OCI-M2 (cell line): ENCODE measurements around the gene MTAP.

Source experiments
- DNase-seq: peaks from one replicate; lab custom pipeline; 2025; ENCODE audit not compliant: unreplicated experiment; lab: John Stamatoyannopoulos, UW

The MTAP gene

DNA sequence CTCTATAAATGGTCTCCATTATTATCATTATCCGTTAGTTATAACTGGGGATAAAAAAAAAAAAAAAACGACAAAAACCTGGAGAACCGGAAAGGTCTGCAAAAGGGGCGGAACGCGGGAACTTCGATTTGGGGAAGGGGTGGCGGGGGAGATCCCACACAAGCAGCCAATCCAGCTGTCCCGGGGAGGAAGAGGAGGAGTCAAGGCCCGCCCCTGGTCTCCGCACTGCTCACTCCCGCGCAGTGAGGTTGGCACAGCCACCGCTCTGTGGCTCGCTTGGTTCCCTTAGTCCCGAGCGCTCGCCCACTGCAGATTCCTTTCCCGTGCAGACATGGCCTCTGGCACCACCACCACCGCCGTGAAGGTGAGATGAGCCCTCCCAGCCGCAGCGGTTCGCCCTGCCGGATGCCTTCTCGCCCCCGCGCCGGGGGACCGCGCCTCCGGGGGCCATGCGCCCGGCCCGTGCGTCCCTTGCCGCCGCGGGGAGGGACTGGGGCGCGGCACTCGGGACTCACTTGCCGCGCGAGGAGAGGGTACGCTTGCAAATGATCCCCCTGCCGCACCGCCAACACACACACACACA lies at the start of gene MTAP:
Gene MTAP (plus strand): TSS at position 219 of the 583 bp plus-strand sequence. CDS start 113 bp downstream, at position 332.
- peak; percentile 36 for DNase-seq

DNA sequence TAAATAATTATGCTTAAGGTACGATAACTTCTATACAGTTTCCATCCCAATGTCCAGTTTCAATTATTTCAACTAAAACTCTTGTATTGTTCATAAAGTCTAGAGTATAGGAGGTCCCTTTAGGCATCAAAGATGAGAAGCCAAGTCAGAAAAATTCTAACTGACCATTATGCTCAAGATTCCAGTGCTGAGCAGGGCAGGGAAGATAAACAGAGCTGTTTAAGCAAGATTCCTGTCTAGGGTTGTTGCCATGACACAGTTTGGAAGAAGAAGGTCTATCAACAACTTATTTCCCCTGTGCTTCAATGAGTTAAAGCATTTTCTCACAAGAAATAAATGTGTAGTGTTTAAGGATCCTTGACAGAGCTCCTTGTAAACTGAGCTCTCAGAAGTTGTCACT lies 48.9 kb upstream of the MTAP start:
- no peak for DNase-seq

DNA sequence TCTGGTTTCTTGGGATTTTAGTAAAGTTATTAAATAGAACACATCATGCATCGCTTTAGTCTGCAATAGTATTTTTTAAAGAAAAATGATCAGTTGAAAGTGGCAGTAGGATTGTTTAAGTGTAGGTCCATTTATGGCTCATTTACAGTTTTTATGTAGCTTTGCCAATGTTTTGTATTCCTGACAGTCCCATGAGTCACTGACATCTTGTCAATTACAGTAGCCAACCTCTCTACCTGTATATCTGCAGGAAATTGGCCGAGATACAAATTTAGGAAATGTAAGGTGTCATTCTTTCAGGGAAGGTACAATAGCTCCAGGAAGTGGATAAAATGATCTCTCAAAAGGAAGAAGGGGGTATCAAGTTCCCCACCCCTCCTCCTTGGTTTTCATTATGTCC lies 47.7 kb upstream of the MTAP start:
- DNase-seq: no peak

DNA sequence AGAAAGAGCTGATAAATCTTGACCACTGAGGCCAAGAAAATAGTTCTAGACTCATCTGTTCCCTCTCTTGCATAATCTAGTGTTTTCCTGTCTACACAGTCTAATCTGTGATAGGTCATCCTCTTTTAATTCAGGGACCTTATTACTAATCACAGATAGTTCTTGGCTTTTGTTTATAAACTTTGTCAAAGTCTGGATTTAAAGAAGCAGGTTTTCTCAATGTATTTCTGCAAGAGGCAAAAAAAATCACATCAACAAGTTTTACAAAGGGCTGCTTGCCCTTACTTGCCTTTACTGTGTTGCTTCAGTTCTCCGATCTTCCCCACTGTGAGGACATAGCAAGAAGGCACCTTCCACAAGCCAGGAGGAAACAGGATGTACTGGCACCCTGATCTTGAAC lies 43.9 kb upstream of the MTAP start:
- DNase-seq: no peak

DNA sequence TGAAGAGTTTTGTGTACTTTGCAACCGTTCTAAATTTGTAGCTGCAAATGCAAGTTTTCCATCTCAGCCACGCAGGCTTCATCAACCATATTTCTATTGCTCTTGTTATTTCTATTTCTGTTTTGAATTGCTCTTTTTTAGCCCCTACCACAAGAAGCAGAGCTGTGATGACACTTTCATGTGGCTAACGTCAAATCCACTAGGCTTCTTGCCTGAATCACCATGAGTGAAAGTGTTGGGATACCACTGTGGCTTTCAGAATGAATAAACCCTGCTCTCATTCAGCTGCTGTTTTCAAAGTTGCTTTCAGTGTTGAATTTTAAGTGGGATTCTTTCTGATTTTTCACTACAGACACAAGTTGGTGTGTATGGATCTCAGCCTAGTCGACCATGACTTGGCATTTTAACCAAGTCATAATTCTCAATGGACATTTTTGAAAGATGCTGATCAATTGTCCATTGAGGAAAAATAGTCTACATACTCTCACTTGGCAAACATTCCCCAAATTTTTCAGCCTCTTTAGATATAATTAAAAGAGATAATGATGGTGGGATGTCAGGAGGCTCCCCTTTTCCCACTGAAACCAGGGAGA lies 41.0 kb upstream of the MTAP start:
- DNase-seq: no peak

DNA sequence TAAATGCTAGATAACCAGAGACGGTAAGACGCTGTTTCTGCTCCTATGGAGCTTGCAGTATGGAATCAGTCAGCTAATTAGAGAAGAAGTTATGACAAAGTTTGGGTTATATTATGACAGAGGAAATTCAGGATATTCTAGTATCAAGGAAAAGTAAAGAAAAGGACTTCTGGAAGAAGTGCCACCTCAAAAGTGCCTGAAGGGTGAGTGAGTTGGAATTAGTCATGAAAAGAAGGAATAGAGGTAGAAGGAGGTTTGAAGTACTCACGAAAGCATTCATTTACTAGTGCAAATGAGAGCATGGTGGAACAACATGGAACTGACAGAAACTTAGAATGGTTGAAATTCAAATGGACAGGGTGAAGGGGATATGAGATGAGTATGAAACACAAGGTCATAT lies 40.4 kb upstream of the MTAP start:
- no peak for DNase-seq

DNA sequence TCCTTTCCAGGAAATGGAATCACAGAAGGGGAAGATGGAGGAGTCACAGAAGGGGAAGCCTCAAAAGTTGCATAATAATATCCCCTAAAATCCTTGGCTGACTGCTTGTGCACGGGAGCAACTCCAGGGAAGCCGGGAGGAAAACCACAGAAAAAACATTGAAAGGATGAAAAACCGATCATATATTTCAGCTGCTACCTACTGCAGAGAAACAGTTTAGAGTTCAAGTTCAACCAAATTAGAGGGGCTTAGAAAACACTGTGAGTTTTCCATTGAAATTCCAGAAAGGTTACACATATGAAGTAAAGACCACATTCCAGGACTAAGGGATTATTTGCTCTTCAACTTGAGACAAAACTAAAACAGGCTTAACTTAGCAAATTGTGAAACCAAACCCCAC lies 37.6 kb upstream of the MTAP start:
- no peak for DNase-seq

- DNase-seq: no peak
Measured at GRCh38 chr9:21766096-21766495, 36.3 kb upstream of the MTAP start.

- no peak for DNase-seq
Measured at GRCh38 chr9:21770871-21771560, 31.4 kb upstream of the MTAP start.

GRCh38 chr9:21777701-21778100 lies 24.7 kb upstream of the MTAP start:
- DNase-seq: no peak

DNA sequence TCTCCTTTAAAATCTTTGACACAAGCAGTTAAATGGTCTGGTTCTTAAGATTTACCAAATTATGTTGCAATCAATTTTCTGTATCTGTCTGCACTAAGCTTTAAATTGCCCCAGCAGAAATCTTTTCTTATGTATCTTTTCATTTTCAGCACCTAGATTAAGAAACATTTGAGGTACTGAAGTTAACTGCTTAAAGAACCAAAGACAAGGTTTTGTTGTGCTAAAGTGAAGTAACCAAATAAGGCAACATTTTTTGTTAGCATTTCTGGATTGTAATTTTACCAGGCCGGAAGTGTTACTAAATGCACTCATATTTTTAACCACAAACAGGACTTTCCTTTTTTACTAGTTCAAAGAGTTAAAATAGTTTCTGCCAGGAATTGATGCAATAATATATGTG lies 24.1 kb upstream of the MTAP start:
- DNase-seq: no peak

DNA sequence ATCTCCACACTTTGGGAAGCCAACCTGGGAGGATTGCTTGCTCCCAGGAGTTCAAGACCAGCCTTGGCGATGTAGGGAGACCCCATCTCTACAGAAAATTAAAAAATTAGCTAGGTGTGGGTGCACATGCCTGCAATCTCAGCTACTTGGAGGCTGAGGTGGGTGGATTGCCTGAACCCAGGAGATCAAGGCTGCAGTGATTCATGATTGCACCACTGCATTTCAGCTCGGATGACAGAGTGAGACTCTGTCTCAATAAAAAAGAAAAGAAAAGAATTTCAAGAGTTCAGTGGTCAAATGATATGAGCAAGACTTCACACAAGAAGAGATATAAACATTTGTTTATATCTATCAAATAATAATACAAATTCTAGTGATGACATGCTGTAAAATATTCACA lies 23.0 kb upstream of the MTAP start:
- DNase-seq: no peak

GRCh38 chr9:21781656-21782055 lies 20.8 kb upstream of the MTAP start:
- no peak for DNase-seq

DNA sequence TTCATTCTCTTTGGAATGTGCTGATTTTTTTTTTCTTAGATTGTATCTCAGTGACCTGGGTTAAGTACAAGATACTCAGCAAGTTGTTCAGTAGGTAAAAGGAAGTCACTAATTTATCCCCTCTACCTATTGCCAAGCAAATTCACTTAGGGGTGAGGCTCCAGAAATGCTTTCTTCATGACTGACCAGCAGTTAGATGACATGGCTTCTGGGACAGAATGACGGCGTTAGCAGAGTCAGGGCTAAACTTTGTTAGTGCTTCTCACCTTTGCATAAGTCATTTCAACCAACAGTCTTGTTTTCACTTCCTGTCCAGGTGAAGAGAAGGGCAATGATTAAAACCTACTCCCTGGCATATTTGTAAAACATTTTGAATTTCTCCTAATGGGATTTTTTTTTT lies 20.2 kb upstream of the MTAP start:
- DNase-seq: no peak

DNA sequence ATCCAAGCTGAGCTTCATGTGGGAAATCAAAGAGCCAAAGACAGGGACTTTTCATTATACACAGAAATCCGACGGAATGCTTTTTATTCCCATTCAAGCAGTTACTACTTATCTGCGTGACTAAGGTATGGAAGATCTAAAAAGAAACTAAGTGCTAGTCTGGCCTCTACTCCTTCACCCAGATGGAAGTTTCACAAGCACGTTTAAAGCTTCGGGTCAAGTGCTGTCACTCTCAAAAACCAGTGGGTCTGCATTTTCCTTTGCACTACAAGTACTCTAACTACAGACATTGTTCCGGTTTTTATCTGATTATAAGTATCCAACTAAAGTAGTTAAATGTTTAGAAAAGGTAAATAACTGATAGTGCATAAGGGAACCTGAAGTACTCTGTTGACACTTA lies 13.7 kb upstream of the MTAP start:
- DNase-seq: no peak

- DNase-seq: peak; percentile 32
Measured at GRCh38 chr9:21789541-21790037, 12.8 kb upstream of the MTAP start.

- DNase-seq: no peak
Measured at GRCh38 chr9:21795483-21795882, 7.0 kb upstream of the MTAP start.

- no peak for DNase-seq
Measured at GRCh38 chr9:21796768-21797167, 5.7 kb upstream of the MTAP start.

DNA sequence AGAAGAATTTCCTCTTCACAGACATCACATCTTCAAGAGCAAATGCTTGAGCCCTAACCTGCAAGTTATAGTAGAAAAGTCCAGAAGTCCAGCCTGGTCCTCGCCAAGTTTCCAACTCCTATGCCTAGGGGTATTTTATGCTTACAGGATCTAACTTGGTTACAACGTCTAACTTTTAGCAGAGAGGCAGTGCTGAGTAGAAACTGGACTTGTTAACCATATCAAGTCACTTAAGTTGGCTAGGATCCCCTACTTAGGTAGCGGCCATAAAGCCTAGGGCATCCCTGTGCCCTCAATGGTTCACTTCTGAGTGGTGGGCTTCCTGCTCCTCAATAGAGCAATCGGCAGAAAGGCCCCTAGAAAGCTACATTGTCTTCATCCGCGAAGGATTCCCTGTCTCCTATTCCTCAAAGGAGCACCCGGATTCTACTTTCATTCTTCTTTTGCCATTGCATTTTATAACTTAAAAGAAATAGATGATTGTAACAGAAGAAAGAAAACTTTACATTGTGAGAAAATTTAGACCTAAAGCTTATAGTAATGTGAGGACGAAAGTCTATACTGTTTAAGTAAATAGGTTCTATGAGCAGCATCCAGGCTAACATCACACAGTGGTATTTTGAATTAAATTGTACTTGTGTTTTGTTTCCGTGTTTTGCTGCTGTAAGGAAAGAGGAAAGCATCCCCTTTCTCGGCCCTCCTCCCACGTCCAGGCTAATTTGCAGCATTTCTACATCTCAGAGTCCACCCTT lies 1.3 kb upstream of the MTAP start:
- DNase-seq: no peak

DNA sequence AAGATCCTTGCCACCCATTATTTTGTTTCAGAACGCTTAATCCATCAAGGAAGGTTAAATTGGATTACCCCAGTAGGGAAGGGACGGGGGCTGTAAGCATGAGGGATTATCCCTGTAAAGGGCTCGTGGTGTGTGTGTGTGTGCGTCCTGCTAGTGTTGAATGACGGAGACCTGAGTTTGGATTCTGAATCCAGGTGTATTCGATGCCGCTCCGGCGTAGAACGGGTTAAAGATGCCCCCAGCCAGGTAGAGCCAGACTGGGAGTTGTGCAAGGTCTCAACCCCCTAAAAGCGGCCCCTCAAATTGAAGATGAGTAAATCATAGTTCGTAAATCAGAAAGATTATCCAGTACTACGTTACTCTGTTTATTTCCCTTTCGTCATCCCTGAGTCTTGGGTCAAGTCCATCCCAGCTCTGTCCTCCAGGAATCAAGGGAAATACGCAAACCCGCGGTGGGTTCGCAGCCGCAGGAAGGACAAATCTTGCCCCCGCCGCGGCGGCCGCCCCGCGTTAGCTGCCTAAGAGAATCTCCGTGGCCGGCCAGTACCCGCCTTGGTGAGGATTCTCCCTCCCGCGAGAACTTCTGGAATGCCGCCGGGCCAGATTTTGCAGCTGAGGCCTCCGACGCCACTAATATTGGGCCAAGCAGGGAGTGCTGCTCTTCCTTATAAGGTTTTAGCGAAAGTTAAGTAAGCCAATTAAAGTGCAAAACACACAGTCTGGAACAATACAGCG lies 586 bp upstream of the MTAP start:
- no peak for DNase-seq

DNA sequence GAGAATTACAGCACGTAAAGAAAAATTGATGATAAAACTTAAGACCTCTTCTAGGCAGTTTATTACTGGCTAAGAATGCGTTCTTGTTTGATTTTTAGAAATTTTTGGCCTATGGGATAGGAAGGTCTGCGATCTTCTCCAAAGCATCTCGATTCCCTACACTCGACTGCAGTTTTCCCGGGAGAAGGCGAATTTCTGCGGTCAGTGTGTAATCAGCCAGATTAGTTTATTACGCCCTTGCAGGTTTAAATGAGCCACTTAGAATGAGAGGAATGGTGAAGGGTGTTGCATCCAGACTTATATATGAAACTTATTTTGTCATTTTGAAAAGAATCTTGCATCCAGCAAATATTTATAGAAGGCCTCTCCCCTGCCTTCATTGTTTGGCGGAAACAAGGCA lies 1.2 kb downstream of the MTAP start:
- DNase-seq: no peak
